Mesendoderm (in vitro differentiated cells): ENCODE results near the gene CAPN8.

Source experiments
- DNase-seq: peaks from one replicate; pipeline ENCODE4 v3.0.0; 2013
- H2AK5ac ChIP-seq: 2 replicates; pipeline ENCODE4 v1.6.1; 2013; ENCODE audit warnings: low read length, inconsistent platforms
- H2BK120ac ChIP-seq: 2 replicates; pipeline ENCODE4 v1.6.1; 2013; ENCODE audit warnings: low read depth, mild to moderate bottlenecking, low read length, moderate library complexity, mixed read lengths
- H2BK15ac ChIP-seq: replicated peaks from 2 replicates; pipeline ENCODE4 v1.6.1; 2013; ENCODE audit warnings: low read depth, mild to moderate bottlenecking, moderate library complexity
- H2BK5ac ChIP-seq: 2 replicates; pipeline ENCODE4 v1.6.1; 2013; ENCODE audit warnings: low read length, inconsistent platforms
- H3K18ac ChIP-seq: 2 replicates; pipeline ENCODE4 v1.6.1; 2013; ENCODE audit warnings: mild to moderate bottlenecking, low read length, mixed read lengths
- H3K23ac ChIP-seq: one replicate; pipeline ENCODE4 v1.6.1; 2013; ENCODE audit warnings: low read length
- H3K27ac ChIP-seq: 2 replicates; pipeline ENCODE4 v1.5.1; 2013; ENCODE audit warnings: low read depth, mild to moderate bottlenecking, inconsistent platforms, low read length, moderate library complexity
- H3K27me3 ChIP-seq: 2 replicates; pipeline ENCODE4 v1.6.1; 2013; ENCODE audit warnings: low read length, control low read depth, mild to moderate bottlenecking, inconsistent platforms; ENCODE audit not compliant: insufficient read depth, poor library complexity
- H3K36me3 ChIP-seq: 2 replicates; pipeline ENCODE4 v1.6.1; 2013; ENCODE audit warnings: low read length, inconsistent platforms; ENCODE audit not compliant: control insufficient read depth, insufficient read depth
- H3K4ac ChIP-seq: one replicate; pipeline ENCODE4 v1.6.1; 2013; ENCODE audit warnings: low read depth, mild to moderate bottlenecking, low read length, moderate library complexity
- H3K4me1 ChIP-seq: 2 replicates; pipeline ENCODE4 v1.6.1; 2013; ENCODE audit warnings: low read depth, low read length, inconsistent platforms; ENCODE audit not compliant: control insufficient read depth
- H3K4me2 ChIP-seq: 2 replicates; pipeline ENCODE4 v1.6.1; 2013; ENCODE audit warnings: low read length
- H3K4me3 ChIP-seq: 2 replicates; pipeline ENCODE4 v1.5.1; 2013; ENCODE audit warnings: mild to moderate bottlenecking, low read length
- H3K56ac ChIP-seq: one replicate; pipeline ENCODE4 v1.6.1; 2013; ENCODE audit warnings: low read length
- H3K79me1 ChIP-seq: 2 replicates; pipeline ENCODE4 v1.6.1; 2013; ENCODE audit warnings: low read length, inconsistent platforms
- H3K79me2 ChIP-seq: 2 replicates; pipeline ENCODE4 v1.6.1; 2013; ENCODE audit warnings: mild to moderate bottlenecking, low read length; ENCODE audit not compliant: control insufficient read depth, insufficient read depth
- H3K9ac ChIP-seq: 2 replicates; pipeline ENCODE4 v1.6.1; 2013; ENCODE audit warnings: low read length, inconsistent platforms
- H4K5ac ChIP-seq: one replicate; pipeline ENCODE4 v1.6.1; 2013; ENCODE audit warnings: low read length
- H4K8ac ChIP-seq: one replicate; pipeline ENCODE4 v1.6.1; 2013; ENCODE audit warnings: low read depth, mild to moderate bottlenecking, control low read depth, low read length, moderate library complexity
- WGBS: extraction: QIAGEN DNeasy Blood & Tissue Kit; methylation state at CpG from one replicate; pipeline ENCODE4 v1.1.7; 2013; ENCODE audit warnings: low lambda C conversion rate, missing lambda C conversion rate; ENCODE audit not compliant: insufficient coverage; ENCODE audit errors: extremely low coverage; 5-methylcytosine and 5-hydroxymethylcytosine counted together

Gene CAPN8

GRCh38 chr1:223645903-223646302 is 19.6 kb downstream of the CAPN8 start:
- no peak overlapping the region for H3K27ac ChIP-seq
- no peak overlapping the region for H4K5ac ChIP-seq
- H3K18ac ChIP-seq = no peak overlapping the region
- no peak overlapping the region for H3K23ac ChIP-seq
- no peak overlapping the region for H3K56ac ChIP-seq
- no peak overlapping the region for H4K8ac ChIP-seq
- no peak overlapping the region for H3K4ac ChIP-seq
- no peaks in the 10 kb centered on the region for H3K36me3 ChIP-seq
- H3K79me2 ChIP-seq = no peaks in the 10 kb centered on the region
- H3K27me3 ChIP-seq = no peaks in the 10 kb centered on the region
- DNase-seq = no peak
- peak overlapping the region; percentile 36 for H2AK5ac ChIP-seq
- H3K4me3 ChIP-seq = no peak overlapping the region
- H2BK5ac ChIP-seq = no peak overlapping the region
- peaks cover 6% of the 10 kb centered on the region for H3K4me1 ChIP-seq
- H3K9ac ChIP-seq = no peak overlapping the region
- H3K79me1 ChIP-seq = no peaks in the 10 kb centered on the region
- H3K4me2 ChIP-seq = no peak overlapping the region
- no CpG with 5 or more reads among the region's 3 CpGs for WGBS
- H2BK120ac ChIP-seq = no peak overlapping the region
- H2BK15ac ChIP-seq = no peak overlapping the region

- no peak overlapping the region for H3K9ac ChIP-seq
- H3K27me3 ChIP-seq = no peaks in the 10 kb centered on the region
- H3K56ac ChIP-seq = no peak overlapping the region
- no peak overlapping the region for H2BK5ac ChIP-seq
- peaks cover 3% of the 10 kb centered on the region for H3K4me1 ChIP-seq
- H3K79me1 ChIP-seq = no peaks in the 10 kb centered on the region
- no peak overlapping the region for H2AK5ac ChIP-seq
- peak; percentile 56 for DNase-seq
- no peak overlapping the region for H3K18ac ChIP-seq
- no peak overlapping the region for H2BK15ac ChIP-seq
- H3K27ac ChIP-seq = no peak overlapping the region
- no peaks in the 10 kb centered on the region for H3K79me2 ChIP-seq
- H3K4ac ChIP-seq = no peak overlapping the region
- no peak overlapping the region for H4K5ac ChIP-seq
- no peak overlapping the region for H4K8ac ChIP-seq
- WGBS = no CpG with 5 or more reads among the region's 7 CpGs
- H3K36me3 ChIP-seq = no peaks in the 10 kb centered on the region
- H2BK120ac ChIP-seq = no peak overlapping the region
- H3K23ac ChIP-seq = no peak overlapping the region
- no peak overlapping the region for H3K4me3 ChIP-seq
- no peak overlapping the region for H3K4me2 ChIP-seq
Observed at GRCh38 chr1:223642237-223642636, 23.3 kb downstream of the CAPN8 start.

DNA sequence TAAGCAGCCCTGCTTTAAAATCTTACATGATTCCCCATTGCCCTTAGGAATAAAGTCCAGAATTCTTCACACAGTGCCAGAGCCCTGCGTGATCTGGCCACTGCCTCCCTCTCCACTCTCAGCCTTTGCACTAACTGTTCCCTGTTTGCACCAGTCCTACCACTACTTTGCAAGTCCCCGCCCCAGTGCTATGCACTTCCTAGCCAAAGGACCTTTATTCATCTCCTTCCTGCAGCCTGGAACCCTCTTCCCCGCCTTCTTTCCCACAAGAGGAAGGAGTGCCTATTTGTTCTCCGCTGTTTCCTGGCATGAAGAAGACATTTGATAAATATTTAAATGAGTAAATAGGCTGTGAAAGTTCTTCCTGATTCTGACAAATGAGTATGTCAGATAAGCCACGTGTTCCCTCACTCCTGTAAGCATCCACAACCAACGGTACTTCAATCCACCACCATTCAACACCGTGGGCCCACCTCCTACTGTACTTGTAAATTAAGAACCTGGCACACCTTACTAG is 23.9 kb downstream of the CAPN8 start:
- Histone ChIP-seq H3K79me2 (no peaks in the 10 kb centered on the region), H3K56ac (no peak overlapping the region), H3K23ac (no peak overlapping the region), H3K36me3 (no peaks in the 10 kb centered on the region), H2BK5ac (no peak overlapping the region), H3K27ac (no peak overlapping the region), H4K8ac (no peak overlapping the region), H3K4me3 (no peak overlapping the region), H2AK5ac (no peak overlapping the region), H3K4me1 (peaks cover 3% of the 10 kb centered on the region), H3K79me1 (no peaks in the 10 kb centered on the region), H3K18ac (no peak overlapping the region), H2BK15ac (no peak overlapping the region), H3K27me3 (no peaks in the 10 kb centered on the region), H4K5ac (no peak overlapping the region), H3K9ac (no peak overlapping the region), H3K4me2 (no peak overlapping the region), H3K4ac (no peak overlapping the region), H2BK120ac (no peak overlapping the region)
- no CpG with 5 or more reads among the region's 7 CpGs for WGBS
- DNase-seq = peak; percentile 23

DNA sequence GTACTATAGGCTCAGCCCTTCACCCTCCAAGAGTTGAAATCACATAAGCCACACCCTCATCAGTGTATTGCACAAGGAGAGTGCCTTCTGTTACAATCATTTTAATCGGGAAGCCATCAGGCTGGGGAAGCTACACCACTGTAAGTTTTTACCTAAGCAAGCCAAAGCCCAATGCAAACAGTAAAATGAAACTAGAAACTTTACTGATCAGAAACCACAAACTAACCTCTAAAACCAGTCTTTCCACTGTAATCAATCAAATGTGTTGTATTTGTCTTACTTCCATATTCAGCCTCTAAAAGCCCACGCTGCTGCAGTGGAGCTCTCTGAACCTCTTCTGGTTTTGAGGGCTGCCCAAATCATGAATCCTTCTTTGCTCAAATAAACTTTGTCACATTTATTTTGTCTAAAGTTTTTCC is 26.2 kb downstream of the CAPN8 start:
- no CpG with 5 or more reads among the region's 2 CpGs for WGBS
- H3K4me2 ChIP-seq = no peak overlapping the region
- no peaks in the 10 kb centered on the region for H3K79me2 ChIP-seq
- H2BK15ac ChIP-seq = no peak overlapping the region
- no peak overlapping the region for H3K9ac ChIP-seq
- H3K27ac ChIP-seq = no peak overlapping the region
- H4K5ac ChIP-seq = no peak overlapping the region
- no peak overlapping the region for H3K18ac ChIP-seq
- H4K8ac ChIP-seq = no peak overlapping the region
- no peak overlapping the region for H3K56ac ChIP-seq
- H2AK5ac ChIP-seq = no peak overlapping the region
- no peak overlapping the region for H3K4me3 ChIP-seq
- no peaks in the 10 kb centered on the region for H3K79me1 ChIP-seq
- DNase-seq = no peak
- no peaks in the 10 kb centered on the region for H3K36me3 ChIP-seq
- no peak overlapping the region for H2BK120ac ChIP-seq
- no peaks in the 10 kb centered on the region for H3K27me3 ChIP-seq
- H3K4ac ChIP-seq = no peak overlapping the region
- H2BK5ac ChIP-seq = no peak overlapping the region
- H3K4me1 ChIP-seq = peaks cover 3% of the 10 kb centered on the region
- H3K23ac ChIP-seq = no peak overlapping the region

DNA sequence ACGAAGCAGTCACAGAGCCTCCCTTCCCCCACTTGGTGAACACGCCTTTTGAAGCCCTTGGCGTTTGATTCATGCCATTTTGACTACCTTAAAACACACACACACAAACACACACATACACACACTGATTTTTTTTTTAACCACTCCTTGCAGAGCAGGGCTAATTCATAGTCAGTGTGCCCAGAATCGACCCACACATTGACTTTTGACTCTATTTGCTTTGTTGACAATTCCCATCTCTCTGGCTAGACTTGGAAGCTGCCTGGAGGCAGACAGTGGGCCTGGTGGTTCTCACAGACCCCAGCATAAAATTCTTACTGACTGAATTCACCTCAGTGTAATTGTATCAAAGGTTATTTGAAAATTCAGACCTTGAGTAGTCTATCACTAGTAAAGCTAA is 30.3 kb downstream of the CAPN8 start:
- H3K4me3 ChIP-seq = no peak overlapping the region
- no peak overlapping the region for H4K8ac ChIP-seq
- H3K9ac ChIP-seq = no peak overlapping the region
- no peak overlapping the region for H2BK120ac ChIP-seq
- no peaks in the 10 kb centered on the region for H3K36me3 ChIP-seq
- H3K56ac ChIP-seq = no peak overlapping the region
- H3K27me3 ChIP-seq = no peaks in the 10 kb centered on the region
- H4K5ac ChIP-seq = no peak overlapping the region
- H3K79me2 ChIP-seq = no peaks in the 10 kb centered on the region
- no peaks in the 10 kb centered on the region for H3K79me1 ChIP-seq
- no peaks in the 10 kb centered on the region for H3K4me1 ChIP-seq
- no peak for DNase-seq
- H3K4ac ChIP-seq = no peak overlapping the region
- H2AK5ac ChIP-seq = no peak overlapping the region
- no peak overlapping the region for H3K23ac ChIP-seq
- no peak overlapping the region for H3K18ac ChIP-seq
- no peak overlapping the region for H2BK5ac ChIP-seq
- H2BK15ac ChIP-seq = no peak overlapping the region
- WGBS = no CpG with 5 or more reads among the region's 4 CpGs
- H3K4me2 ChIP-seq = no peak overlapping the region
- no peak overlapping the region for H3K27ac ChIP-seq

- H2AK5ac ChIP-seq = no peak overlapping the region
- no peaks in the 10 kb centered on the region for H3K79me1 ChIP-seq
- H3K4me1 ChIP-seq = no peaks in the 10 kb centered on the region
- H3K27ac ChIP-seq = no peak overlapping the region
- H3K27me3 ChIP-seq = no peaks in the 10 kb centered on the region
- no peaks in the 10 kb centered on the region for H3K79me2 ChIP-seq
- H4K5ac ChIP-seq = no peak overlapping the region
- H3K36me3 ChIP-seq = no peaks in the 10 kb centered on the region
- H3K4me3 ChIP-seq = no peak overlapping the region
- no CpG with 5 or more reads among the region's 4 CpGs for WGBS
- no peak overlapping the region for H2BK5ac ChIP-seq
- no peak overlapping the region for H3K4ac ChIP-seq
- H3K23ac ChIP-seq = no peak overlapping the region
- H3K56ac ChIP-seq = no peak overlapping the region
- H3K18ac ChIP-seq = no peak overlapping the region
- H4K8ac ChIP-seq = no peak overlapping the region
- no peak for DNase-seq
- no peak overlapping the region for H3K9ac ChIP-seq
- H3K4me2 ChIP-seq = no peak overlapping the region
- H2BK15ac ChIP-seq = no peak overlapping the region
- no peak overlapping the region for H2BK120ac ChIP-seq
Observed at GRCh38 chr1:223634423-223634822, 31.1 kb downstream of the CAPN8 start.
